HFFc6 (cell line): ENCODE measurements around the gene MICALL2. TPM values are rescaled to one million over a fixed set of nuclear protein-coding genes. Genes with fewer than 3 reads are reported as not detected.

Experiments used
- DNase-seq: peaks from one replicate; pipeline ENCODE4 v3.0.0-alpha.2; 2018
- H3K27ac Mint-ChIP-seq: 2 replicates; pipeline ENCODE4 v1.8.0; 2020; ENCODE audit warnings: mild to moderate bottlenecking, mixed read lengths
- H3K27me3 Mint-ChIP-seq: 2 replicates; pipeline ENCODE4 v1.8.0; 2021; ENCODE audit warnings: mild to moderate bottlenecking, moderate library complexity, mixed read lengths; ENCODE audit not compliant: insufficient read depth
- H3K36me3 Mint-ChIP-seq: 2 replicates; pipeline ENCODE4 v1.8.0; 2021; ENCODE audit warnings: low read depth, mixed read lengths
- H3K4me1 Mint-ChIP-seq: 2 replicates; pipeline ENCODE4 v1.8.0; 2020; ENCODE audit warnings: low read depth, mixed read lengths
- H3K4me3 Mint-ChIP-seq: 2 replicates; pipeline ENCODE4 v1.8.0; 2020; ENCODE audit warnings: mild to moderate bottlenecking, moderate library complexity, mixed read lengths
- H3K9me3 Mint-ChIP-seq: 2 replicates; pipeline ENCODE4 v1.8.0; 2020; ENCODE audit warnings: mild to moderate bottlenecking, mixed read lengths
- CTCF ChIP-seq: fragments of 200-600 bp; sonication (generic); IDR thresholded peaks from 2 replicates; pipeline ENCODE4 v1.5.0; 2021; ENCODE audit warnings: antibody characterized with exemption, mild to moderate bottlenecking
- total RNA-seq, 6 experiments: library from RNA; stranded (reverse); fragmentation: NEBNext Ultra II Directional; extraction: Animal tissue kit (Norgen Biotek cat#: 25700); gene quantifications; 2 replicates in 1 of 6; 3 replicates in 5 of 6; pipeline ENCODE4 v1.2.3, GENCODE V29; 2021

MICALL2 gene
- total RNA-seq, 6 experiments from 2014 or later = 12.1 to 24.4 (median 21.0) TPM

- Mint-ChIP-seq H3K27me3 (peaks cover 5% of the 10 kb centered on the region), H3K4me1 (no peaks in the 10 kb centered on the region), H3K4me3 (no peak overlapping the region), H3K9me3 (no peaks in the 10 kb centered on the region), H3K36me3 (peaks cover 5% of the 10 kb centered on the region; the same call in 1 of the 2 replicates), H3K27ac (no peak overlapping the region)
- TF ChIP-seq CTCF = no peak
- no peak for DNase-seq
Observed at GRCh38 chr7:1485156-1485555, 25.9 kb upstream of the MICALL2 start.

GRCh38 chr7:1484569-1484968 is 25.3 kb upstream of the MICALL2 start:
- Mint-ChIP-seq H3K27ac (no peak overlapping the region), H3K4me3 (no peak overlapping the region), H3K4me1 (no peaks in the 10 kb centered on the region), H3K27me3 (peaks cover 5% of the 10 kb centered on the region), H3K9me3 (no peaks in the 10 kb centered on the region), H3K36me3 (peaks cover 5% of the 10 kb centered on the region; the same call in 1 of the 2 replicates)
- no peak for DNase-seq
- no peak for TF ChIP-seq CTCF

- peaks cover 5% of the 10 kb centered on the region for H3K27me3 Mint-ChIP-seq
- H3K4me3 Mint-ChIP-seq = no peak overlapping the region
- no peaks in the 10 kb centered on the region for H3K4me1 Mint-ChIP-seq
- no peaks in the 10 kb centered on the region for H3K9me3 Mint-ChIP-seq
- H3K36me3 Mint-ChIP-seq = peaks cover 5% of the 10 kb centered on the region; the same call in 1 of the 2 replicates
- DNase-seq = no peak
- no peak overlapping the region for H3K27ac Mint-ChIP-seq
- no peak for TF ChIP-seq CTCF
Observed at GRCh38 chr7:1483536-1484505, 24.6 kb upstream of the MICALL2 start.

- no peak for DNase-seq
- Mint-ChIP-seq H3K4me3 (no peak overlapping the region), H3K27ac (no peak overlapping the region), H3K4me1 (no peaks in the 10 kb centered on the region), H3K27me3 (no peaks in the 10 kb centered on the region; the same call in 1 of the 2 replicates), H3K36me3 (no peaks in the 10 kb centered on the region), H3K9me3 (no peaks in the 10 kb centered on the region)
- no peak for TF ChIP-seq CTCF
Observed at GRCh38 chr7:1483079-1483478, 23.8 kb upstream of the MICALL2 start.

GRCh38 chr7:1481300-1481699 is 22.0 kb upstream of the MICALL2 start:
- Mint-ChIP-seq H3K27me3 (no peaks in the 10 kb centered on the region; the same call in 1 of the 2 replicates), H3K9me3 (no peaks in the 10 kb centered on the region), H3K27ac (no peak overlapping the region), H3K36me3 (no peaks in the 10 kb centered on the region), H3K4me1 (no peaks in the 10 kb centered on the region), H3K4me3 (no peak overlapping the region)
- DNase-seq = no peak
- TF ChIP-seq CTCF = no peak
